ENCODE results near the gene SRMS. TPM values are rescaled to one million over a fixed set of nuclear protein-coding genes. Genes with fewer than 3 reads are reported as not detected.

SRMS gene
- total RNA-seq, 2 experiments from 2014 or later = 0.42 TPM; not detected in 1

DNA sequence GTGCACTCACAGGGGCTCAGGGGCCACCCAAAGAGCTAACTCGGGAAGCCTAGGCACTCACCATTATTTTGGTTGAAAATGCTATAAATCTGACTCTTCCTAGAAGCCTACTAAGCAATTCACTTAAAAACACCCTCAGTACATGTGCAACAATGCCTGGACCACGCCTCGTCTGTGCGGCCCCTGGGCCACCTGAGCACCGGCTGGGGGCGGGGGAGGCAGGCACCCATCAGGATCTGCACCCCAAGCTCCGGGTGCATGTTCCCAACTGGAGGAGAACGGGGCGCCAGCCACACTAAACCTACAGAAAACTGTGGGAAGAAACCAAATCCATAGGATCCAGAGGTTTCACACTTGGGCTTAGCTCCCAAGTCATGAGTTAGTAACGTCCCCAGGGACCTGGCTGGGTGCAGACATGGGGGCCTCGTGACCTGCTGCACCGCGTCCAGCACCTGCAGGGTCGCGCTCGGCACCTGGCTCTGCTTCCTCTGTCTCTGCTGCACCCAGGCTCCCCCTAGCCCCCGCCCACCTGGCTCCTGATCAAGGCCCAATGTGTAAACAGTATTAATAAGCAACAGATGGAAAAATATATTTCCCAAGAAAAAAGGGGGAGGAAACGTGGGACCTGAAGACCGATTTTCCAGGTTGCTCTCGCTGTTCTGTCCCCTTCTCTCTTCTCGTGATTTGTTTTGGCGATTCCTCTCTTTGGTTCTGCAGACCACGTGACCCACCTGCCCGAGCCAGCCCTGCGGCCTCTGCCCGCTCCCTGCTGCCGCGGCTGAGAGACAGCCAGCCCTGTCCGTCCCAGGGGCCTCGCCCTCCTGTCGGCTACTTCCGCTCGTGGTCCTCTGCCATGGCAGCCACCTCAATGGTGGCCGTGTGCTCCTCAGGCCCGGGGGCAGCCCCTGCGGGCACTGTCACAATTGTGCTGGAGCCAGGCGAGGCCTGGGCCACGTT, 42.0 kb upstream of the SRMS start:
- peak; percentile 22 for DNase-seq (ENCODE audit: low spot score)
- no peaks in the 10 kb centered on the region for H3K4me1 ChIP-seq (ENCODE audit: insufficient read depth, low read length, poor library complexity, severe bottlenecking)
- no peak overlapping the region for H2AFZ ChIP-seq (ENCODE audit: low read length)
- no peaks in the 10 kb centered on the region for H4K20me1 ChIP-seq (ENCODE audit: insufficient read depth, low read length)
- no peaks in the 10 kb centered on the region for H3K9me2 ChIP-seq (ENCODE audit: insufficient read depth, low read length)
- intact Hi-C loops (cut with micrococcal nuclease; ENCODE audit: unreplicated experiment) = no loop called here
- no peak overlapping the region for H3K27ac ChIP-seq (ENCODE audit: low read depth, low read length, poor library complexity, severe bottlenecking)
- POLR2A ChIA-PET = no interaction called here
- no peak overlapping the region for H3K4me3 ChIP-seq (ENCODE audit: low read depth, low read length, poor library complexity, severe bottlenecking)
- CTCF ChIA-PET (ENCODE audit: unreplicated experiment) = interaction anchor here (0.6 kb wide), 1 partner anchor 38 kb away, joined by 9 read pairs; no protein-coding TSS in a partner anchor
- no peak overlapping the region for H3K4me2 ChIP-seq (ENCODE audit: low read length)
- no peaks in the 10 kb centered on the region for H3K79me2 ChIP-seq (ENCODE audit: insufficient read depth, low read depth, low read length)
- H3K9me3 ChIP-seq (ENCODE audit: low read length) = no peaks in the 10 kb centered on the region
- TF ChIP-seq, protein P1, sequence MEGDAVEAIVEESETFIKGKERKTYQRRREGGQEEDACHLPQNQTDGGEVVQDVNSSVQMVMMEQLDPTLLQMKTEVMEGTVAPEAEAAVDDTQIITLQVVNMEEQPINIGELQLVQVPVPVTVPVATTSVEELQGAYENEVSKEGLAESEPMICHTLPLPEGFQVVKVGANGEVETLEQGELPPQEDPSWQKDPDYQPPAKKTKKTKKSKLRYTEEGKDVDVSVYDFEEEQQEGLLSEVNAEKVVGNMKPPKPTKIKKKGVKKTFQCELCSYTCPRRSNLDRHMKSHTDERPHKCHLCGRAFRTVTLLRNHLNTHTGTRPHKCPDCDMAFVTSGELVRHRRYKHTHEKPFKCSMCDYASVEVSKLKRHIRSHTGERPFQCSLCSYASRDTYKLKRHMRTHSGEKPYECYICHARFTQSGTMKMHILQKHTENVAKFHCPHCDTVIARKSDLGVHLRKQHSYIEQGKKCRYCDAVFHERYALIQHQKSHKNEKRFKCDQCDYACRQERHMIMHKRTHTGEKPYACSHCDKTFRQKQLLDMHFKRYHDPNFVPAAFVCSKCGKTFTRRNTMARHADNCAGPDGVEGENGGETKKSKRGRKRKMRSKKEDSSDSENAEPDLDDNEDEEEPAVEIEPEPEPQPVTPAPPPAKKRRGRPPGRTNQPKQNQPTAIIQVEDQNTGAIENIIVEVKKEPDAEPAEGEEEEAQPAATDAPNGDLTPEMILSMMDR (conservative IDR thresholded peaks at IDR 0.05; ENCODE audit: low read length) = no peak
- TF ChIP-seq EZH2phosphoT487 (IDR thresholded peaks at IDR 0.05; ENCODE audit: borderline replicate concordance, low read depth, low read length) = no peak
- peaks cover 24% of the 10 kb centered on the region; the same call in 1 of the 2 replicates for H3K36me3 ChIP-seq (ENCODE audit: insufficient read depth, low read length)
- BruUV-seq (replicated peaks) = no TSS peak

DNA sequence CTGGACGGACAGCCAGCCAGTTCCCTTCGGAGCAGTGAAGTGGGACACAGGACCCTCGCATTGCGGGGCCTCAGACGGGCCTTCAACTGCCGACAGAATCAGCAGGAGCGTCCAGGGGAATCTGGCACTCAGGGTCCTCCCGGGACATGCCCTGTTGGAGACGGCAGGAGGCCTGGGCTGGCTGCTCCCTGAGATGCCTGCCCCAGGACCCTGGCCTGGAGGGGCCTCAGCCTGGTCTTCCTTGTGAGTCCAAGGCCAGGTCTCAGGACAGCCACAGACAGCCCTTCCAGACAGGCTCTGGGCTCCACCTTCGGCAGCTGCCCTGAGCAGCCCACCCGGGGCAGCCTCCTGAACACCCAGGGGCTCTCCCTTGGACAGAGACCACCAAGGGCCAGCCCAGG, 41.1 kb upstream of the SRMS start:
- Histone ChIP-seq H3K4me1 (ENCODE audit: insufficient read depth, low read length, poor library complexity, severe bottlenecking) (no peaks in the 10 kb centered on the region), H3K27ac (ENCODE audit: low read depth, low read length, poor library complexity, severe bottlenecking) (no peak overlapping the region), H4K20me1 (ENCODE audit: insufficient read depth, low read length) (no peaks in the 10 kb centered on the region), H3K4me2 (ENCODE audit: low read length) (no peak overlapping the region), H3K4me3 (ENCODE audit: low read depth, low read length, poor library complexity, severe bottlenecking) (no peak overlapping the region), H3K9me2 (ENCODE audit: insufficient read depth, low read length) (no peaks in the 10 kb centered on the region), H3K9me3 (ENCODE audit: low read length) (no peaks in the 10 kb centered on the region), H3K79me2 (ENCODE audit: insufficient read depth, low read depth, low read length) (no peaks in the 10 kb centered on the region), H3K36me3 (ENCODE audit: insufficient read depth, low read length) (peaks cover 24% of the 10 kb centered on the region; the same call in 1 of the 2 replicates), H2AFZ (ENCODE audit: low read length) (no peak overlapping the region)
- no peak for DNase-seq (ENCODE audit: low spot score)
- CTCF ChIA-PET (ENCODE audit: unreplicated experiment) = no interaction called here
- POLR2A ChIA-PET = no interaction called here
- intact Hi-C loops (cut with micrococcal nuclease; ENCODE audit: unreplicated experiment) = no loop called here
- TF ChIP-seq, protein P1 (conservative IDR thresholded peaks at IDR 0.05; ENCODE audit: low read length) = no peak
- no peak for TF ChIP-seq EZH2phosphoT487 (IDR thresholded peaks at IDR 0.05; ENCODE audit: borderline replicate concordance, low read depth, low read length)
- no TSS peak for BruUV-seq (replicated peaks)

Data from OCI-LY7 (cell line).